Measurements from ENCODE around the gene PIGQ. TPM values are rescaled to one million over a fixed set of nuclear protein-coding genes. Genes with fewer than 3 reads are reported as not detected.

PIGQ gene
- total and polyA plus RNA-seq, 2 of the 13 experiments (the other 11 are each of a cell fraction or from before 2014, with no cell fraction given), result 7.7 to 19.7 TPM

GRCh38 chr16:630815-631405 is 61.1 kb downstream of the PIGQ start, which contains the start of gene WFIKKN1 (continued):
- TF ChIP-seq HMGXB4 (CRISPR knock-in tag; IDR thresholded peaks at IDR 0.05; ENCODE audit: borderline replicate concordance in 1 of 2, low read depth in 1 of 2) (peak; percentile 22 to 80; a peak in 2 of 4 replicates), ZNF446 (CRISPR knock-in tag; IDR thresholded peaks at IDR 0.05) (no peak), ZNF33B (CRISPR knock-in tag; IDR thresholded peaks at IDR 0.05) (no peak), NR2C2 (CRISPR knock-in tag; IDR thresholded peaks at IDR 0.05; ENCODE audit: borderline replicate concordance) (peak; percentile 55; the same call in 1 of the 2 replicates), SMARCE1 (IDR thresholded peaks at IDR 0.05; ENCODE audit: borderline replicate concordance) (no peak), SP2 (CRISPR knock-in tag; IDR thresholded peaks at IDR 0.05) (peak; percentile 19; the same call in 1 of the 2 replicates), SCMH1 (CRISPR knock-in tag; IDR thresholded peaks at IDR 0.05; ENCODE audit: borderline replicate concordance) (no peak), ZNF766 (CRISPR knock-in tag; IDR thresholded peaks at IDR 0.05; ENCODE audit: borderline replicate concordance) (no peak), ZNF687 (CRISPR knock-in tag; IDR thresholded peaks at IDR 0.05) (peak; percentile 61), PHF8 (CRISPR knock-in tag; IDR thresholded peaks at IDR 0.05) (peak; percentile 57), ZNF12 (CRISPR knock-in tag; IDR thresholded peaks at IDR 0.05) (0 out of 2 replicates have a peak, but pooled peaks have one; percentile 20), ZNF337 (CRISPR knock-in tag; IDR thresholded peaks at IDR 0.05; ENCODE audit: borderline replicate concordance, low read depth) (no peak), ZUFSP (CRISPR knock-in tag; IDR thresholded peaks at IDR 0.05; ENCODE audit: borderline replicate concordance) (no peak), FOXK1 (CRISPR knock-in tag; IDR thresholded peaks at IDR 0.05; ENCODE audit: borderline replicate concordance, low read depth) (0 out of 2 replicates have a peak, but pooled peaks have one; percentile 30), HNRNPLL (IDR thresholded peaks at IDR 0.05; ENCODE audit: low read depth, low read length, poor library complexity, severe bottlenecking) (peak; percentile 27), ZNF251 (CRISPR knock-in tag; IDR thresholded peaks at IDR 0.05) (0 out of 2 replicates have a peak, but pooled peaks have one; percentile 9), NONO (IDR thresholded peaks at IDR 0.05) (no peak), NONO (CRISPR knock-in tag; conservative IDR thresholded peaks at IDR 0.05) (peak; percentile 47)
- TF ChIP-seq, protein P1, sequence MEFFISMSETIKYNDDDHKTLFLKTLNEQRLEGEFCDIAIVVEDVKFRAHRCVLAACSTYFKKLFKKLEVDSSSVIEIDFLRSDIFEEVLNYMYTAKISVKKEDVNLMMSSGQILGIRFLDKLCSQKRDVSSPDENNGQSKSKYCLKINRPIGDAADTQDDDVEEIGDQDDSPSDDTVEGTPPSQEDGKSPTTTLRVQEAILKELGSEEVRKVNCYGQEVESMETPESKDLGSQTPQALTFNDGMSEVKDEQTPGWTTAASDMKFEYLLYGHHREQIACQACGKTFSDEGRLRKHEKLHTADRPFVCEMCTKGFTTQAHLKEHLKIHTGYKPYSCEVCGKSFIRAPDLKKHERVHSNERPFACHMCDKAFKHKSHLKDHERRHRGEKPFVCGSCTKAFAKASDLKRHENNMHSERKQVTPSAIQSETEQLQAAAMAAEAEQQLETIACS (CRISPR knock-in tag; IDR thresholded peaks at IDR 0.05), result no peak

Measured in HepG2 (cell line).